ENCODE results near the gene AP1S3. TPM values are rescaled to one million over a fixed set of nuclear protein-coding genes. Genes with fewer than 3 reads are reported as not detected.

Gene AP1S3
- total RNA-seq, 1 experiment from 2014 or later: 34.3 TPM

GRCh38 chr2:223779877-223780276, 57.5 kb downstream of the AP1S3 start:
- Histone ChIP-seq H3K79me2 (ENCODE audit: low read length) (peaks cover 66% of the 10 kb centered on the region), H3K4me3 (ENCODE audit: low read length) (no peak overlapping the region), H3K36me3 (ENCODE audit: low read depth, low read length) (peaks cover 36% of the 10 kb centered on the region), H3K27ac (ENCODE audit: low read length) (no peak overlapping the region), H3K9me2 (replicated peaks; ENCODE audit: low read length) (no peaks in the 10 kb centered on the region), H3F3A (ENCODE audit: low read length, unreplicated experiment) (no peaks in the 10 kb centered on the region), H3K27me3 (ENCODE audit: low read length) (no peaks in the 10 kb centered on the region), H3K4me2 (ENCODE audit: low read length) (no peak overlapping the region), H4K20me1 (ENCODE audit: low read length) (no peaks in the 10 kb centered on the region), H3K9ac (ENCODE audit: low read length) (no peak overlapping the region), H3K9me3 (ENCODE audit: low read length) (no peaks in the 10 kb centered on the region), H3K4me1 (ENCODE audit: insufficient read depth, low read length) (no peaks in the 10 kb centered on the region), H2AFZ (ENCODE audit: low read length) (no peak overlapping the region)
- ATAC-seq (peak; percentile 80), DNase-seq (peak; percentile 84)
- CTCF ChIA-PET: no interaction called here
- POLR2A ChIA-PET (ENCODE audit: unreplicated experiment): no interaction called here
- TF ChIP-seq CTCF (conservative IDR thresholded peaks at IDR 0.05; ENCODE audit: low read depth, low read length) (peak; percentile 60), EZH2 (IDR thresholded peaks at IDR 0.05; ENCODE audit: low read length, unreplicated experiment) (no peak), EZH2phosphoT487 (IDR thresholded peaks at IDR 0.05; ENCODE audit: borderline replicate concordance, low read length) (no peak)
- no TSS peak for BruUV-seq (replicated peaks)
- intact Hi-C loops (cut with micrococcal nuclease): loop anchor here (1.0 to 5.0 kb wide), 2 partner anchors 17 to 82 kb away; no protein-coding TSS in a partner anchor

GRCh38 chr2:223774193-223774592, 63.2 kb downstream of the AP1S3 start:
- ChIA-PET POLR2A (ENCODE audit: unreplicated experiment) (interaction anchor here (0.7 kb wide), 1 partner anchor 46 kb away, joined by 3 read pairs; no protein-coding TSS in a partner anchor), CTCF (no interaction called here)
- no peak overlapping the region for H2AFZ ChIP-seq (ENCODE audit: low read length)
- H3K36me3 ChIP-seq (ENCODE audit: low read depth, low read length): peaks cover 37% of the 10 kb centered on the region
- H3K27me3 ChIP-seq (ENCODE audit: low read length): no peaks in the 10 kb centered on the region
- ATAC-seq (no peak), DNase-seq (no peak)
- H3K4me1 ChIP-seq (ENCODE audit: insufficient read depth, low read length): no peaks in the 10 kb centered on the region
- H3K79me2 ChIP-seq (ENCODE audit: low read length): peaks cover 20% of the 10 kb centered on the region
- no TSS peak for BruUV-seq (replicated peaks)
- TF ChIP-seq EZH2phosphoT487 (IDR thresholded peaks at IDR 0.05; ENCODE audit: borderline replicate concordance, low read length) (no peak), CTCF (conservative IDR thresholded peaks at IDR 0.05; ENCODE audit: low read depth, low read length) (no peak), EZH2 (IDR thresholded peaks at IDR 0.05; ENCODE audit: low read length, unreplicated experiment) (no peak)
- H3K9me3 ChIP-seq (ENCODE audit: low read length): no peaks in the 10 kb centered on the region
- H3K4me2 ChIP-seq (ENCODE audit: low read length): no peak overlapping the region
- no peaks in the 10 kb centered on the region for H3K9me2 ChIP-seq (replicated peaks; ENCODE audit: low read length)
- no peak overlapping the region for H3K4me3 ChIP-seq (ENCODE audit: low read length)
- intact Hi-C loops (cut with micrococcal nuclease): no loop called here
- no peaks in the 10 kb centered on the region for H3F3A ChIP-seq (ENCODE audit: low read length, unreplicated experiment)
- no peak overlapping the region for H3K27ac ChIP-seq (ENCODE audit: low read length)
- H4K20me1 ChIP-seq (ENCODE audit: low read length): no peaks in the 10 kb centered on the region
- H3K9ac ChIP-seq (ENCODE audit: low read length): no peak overlapping the region

GRCh38 chr2:223772363-223772762, 65.0 kb downstream of the AP1S3 start:
- intact Hi-C loops (cut with micrococcal nuclease): no loop called here
- H3K27ac ChIP-seq (ENCODE audit: low read length): no peak overlapping the region
- no peaks in the 10 kb centered on the region for H3K9me2 ChIP-seq (replicated peaks; ENCODE audit: low read length)
- H3K4me3 ChIP-seq (ENCODE audit: low read length): no peak overlapping the region
- TF ChIP-seq CTCF (conservative IDR thresholded peaks at IDR 0.05; ENCODE audit: low read depth, low read length) (no peak), EZH2phosphoT487 (IDR thresholded peaks at IDR 0.05; ENCODE audit: borderline replicate concordance, low read length) (no peak), EZH2 (IDR thresholded peaks at IDR 0.05; ENCODE audit: low read length, unreplicated experiment) (no peak)
- no peaks in the 10 kb centered on the region for H3K4me1 ChIP-seq (ENCODE audit: insufficient read depth, low read length)
- no TSS peak for BruUV-seq (replicated peaks)
- H3K4me2 ChIP-seq (ENCODE audit: low read length): no peak overlapping the region
- no peak for ATAC-seq
- H2AFZ ChIP-seq (ENCODE audit: low read length): no peak overlapping the region
- H3F3A ChIP-seq (ENCODE audit: low read length, unreplicated experiment): no peaks in the 10 kb centered on the region
- no peaks in the 10 kb centered on the region for H4K20me1 ChIP-seq (ENCODE audit: low read length)
- H3K9ac ChIP-seq (ENCODE audit: low read length): no peak overlapping the region
- H3K36me3 ChIP-seq (ENCODE audit: low read depth, low read length): peaks cover 38% of the 10 kb centered on the region
- no peaks in the 10 kb centered on the region for H3K9me3 ChIP-seq (ENCODE audit: low read length)
- POLR2A ChIA-PET (ENCODE audit: unreplicated experiment): no interaction called here
- peaks cover 2% of the 10 kb centered on the region; the same call in 1 of the 2 replicates for H3K79me2 ChIP-seq (ENCODE audit: low read length)
- no peaks in the 10 kb centered on the region for H3K27me3 ChIP-seq (ENCODE audit: low read length)
- CTCF ChIA-PET: no interaction called here
- DNase-seq: no peak

Data from PC-3 (cell line).